Renal cortex interstitium (tissue), 11 donors: ENCODE results near the gene NGLY1. TPM values are rescaled to one million over a fixed set of nuclear protein-coding genes. Genes with fewer than 3 reads are reported as not detected.
A peak's percentile ranks its signal among the peaks of the same experiment; 100 is the strongest.

Experiments
- DNase-seq, 11 donors: peaks; one replicate each; pipeline ENCODE4 v3.0.0-alpha.2; 2013; ENCODE audit warnings: low read depth in 9 of 11, low spot score in 4 of 11; ENCODE audit errors: extremely low read depth in 1 of 11
- polyA plus RNA-seq, 3 donors: library from polyadenylated mRNA; unstranded; fragments of 120-200 nt; gene quantifications; one replicate each; pipeline ENCODE4 v1.2.1, GENCODE V29; 2013; ENCODE audit not compliant: insufficient read length in 3 of 3

The NGLY1 gene
- polyA plus RNA-seq, 3 donors, result 35.0 to 44.3 (median 36.1) TPM

DNA sequence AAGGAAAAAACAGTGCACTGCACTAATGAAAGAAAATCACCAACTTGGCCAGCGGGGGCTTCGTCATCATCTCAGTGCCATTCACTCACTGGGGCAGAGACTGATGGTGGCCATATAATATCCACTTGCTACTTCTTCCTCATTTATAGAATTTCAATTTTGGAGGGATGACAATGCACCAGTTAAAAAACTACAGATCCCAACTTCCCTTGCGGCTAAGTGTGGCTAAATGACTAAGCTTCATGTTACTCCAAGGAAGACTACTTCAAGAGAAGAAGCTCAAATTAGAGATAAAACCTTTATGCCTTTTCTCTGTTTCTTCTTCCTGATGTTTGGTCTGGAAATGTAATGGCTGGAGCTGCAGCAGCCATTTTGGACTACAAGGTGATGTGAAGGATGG lies 38.8 kb downstream of the NGLY1 start:
- no peak for DNase-seq

DNA sequence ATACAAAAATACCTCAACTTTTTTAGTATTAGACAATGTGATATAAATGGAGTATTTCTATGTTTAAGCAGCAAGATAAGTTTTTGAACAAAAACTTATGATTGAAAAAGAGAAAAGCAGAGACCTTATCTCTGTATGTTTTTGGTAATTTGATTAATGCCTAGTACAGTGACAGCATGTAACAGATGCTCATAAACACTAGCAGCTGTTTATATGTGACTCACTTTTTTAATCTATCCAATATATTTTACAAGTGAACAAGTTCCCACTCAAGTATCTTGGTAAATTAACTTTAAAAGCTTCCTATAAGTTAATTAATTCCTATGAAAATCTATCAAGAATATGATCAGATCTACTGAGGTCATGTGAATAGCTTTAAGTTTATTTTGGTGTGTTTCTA lies 55.1 kb downstream of the NGLY1 start:
- DNase-seq, result no peak

DNA sequence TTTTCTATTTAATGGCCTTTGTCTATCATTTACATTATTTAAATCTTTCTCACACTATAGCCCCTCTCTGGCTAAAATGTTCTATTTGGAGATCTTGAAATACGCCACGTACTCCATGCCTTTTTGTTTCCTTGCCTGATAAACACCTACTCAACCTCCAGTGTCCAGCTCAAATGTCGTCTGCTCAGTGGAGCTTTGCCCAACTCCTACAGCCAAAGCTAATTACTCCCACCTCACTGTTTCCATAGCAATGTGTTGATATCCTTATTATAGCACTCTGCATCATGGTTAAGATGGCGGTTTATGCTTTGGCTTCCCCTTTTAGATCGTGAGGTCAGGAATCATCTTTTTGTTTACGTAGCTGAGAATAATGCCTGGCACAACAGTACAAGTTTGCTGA lies 55.9 kb downstream of the NGLY1 start:
- peak in 3 of 11 donors; percentile 1 to 6 (median 3) for DNase-seq

DNA sequence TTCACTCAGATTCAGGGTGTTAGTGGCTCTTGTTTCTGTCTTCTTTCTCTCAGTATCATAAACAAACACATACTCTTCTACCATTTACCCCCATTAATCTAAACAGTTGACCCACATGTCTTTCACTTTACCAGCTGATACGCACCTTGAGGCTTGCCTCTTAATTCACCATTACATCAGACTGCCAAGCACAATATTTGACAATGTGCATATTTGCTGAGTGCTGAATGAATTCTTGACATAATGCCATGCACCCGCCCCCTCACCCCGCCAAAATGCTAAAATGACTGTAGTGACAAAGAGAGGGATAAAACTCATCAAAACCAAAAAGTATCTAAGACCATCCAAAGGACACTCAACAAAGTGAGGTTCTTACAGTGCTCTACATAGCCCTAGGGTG lies 57.4 kb downstream of the NGLY1 start:
- DNase-seq, result no peak

DNA sequence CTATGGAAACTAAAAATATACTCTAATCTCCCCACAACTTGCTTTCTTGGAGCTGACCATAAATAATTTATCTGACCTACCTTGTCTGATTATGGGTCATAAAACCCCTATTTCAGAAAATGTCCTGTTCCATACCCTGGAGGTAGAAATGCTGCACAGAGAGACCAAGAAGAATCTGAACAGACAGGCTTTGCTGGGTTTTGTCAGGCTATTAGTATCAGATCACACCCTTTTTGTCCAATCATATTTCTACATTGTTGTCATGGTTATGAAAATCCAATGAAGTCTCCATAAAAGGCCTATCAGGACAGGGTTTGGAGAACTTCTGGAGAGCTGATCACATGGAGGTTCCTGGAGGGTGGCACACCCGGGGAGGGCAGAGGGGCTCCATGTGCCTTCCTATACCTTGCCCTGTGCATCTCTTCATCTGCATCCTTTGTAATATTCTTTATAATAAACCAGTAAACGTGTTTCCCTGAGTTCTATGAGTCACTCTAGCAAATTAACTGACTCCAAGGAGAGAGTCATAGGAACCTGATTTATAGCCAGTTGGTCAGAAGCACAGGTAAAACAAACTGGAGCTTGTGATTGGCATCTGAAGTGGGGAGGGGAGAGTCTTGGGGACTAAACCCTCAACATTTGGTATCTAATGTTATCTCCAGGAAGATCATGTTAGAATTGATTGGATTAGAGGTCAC lies 58.1 kb downstream of the NGLY1 start:
- no peak for DNase-seq

DNA sequence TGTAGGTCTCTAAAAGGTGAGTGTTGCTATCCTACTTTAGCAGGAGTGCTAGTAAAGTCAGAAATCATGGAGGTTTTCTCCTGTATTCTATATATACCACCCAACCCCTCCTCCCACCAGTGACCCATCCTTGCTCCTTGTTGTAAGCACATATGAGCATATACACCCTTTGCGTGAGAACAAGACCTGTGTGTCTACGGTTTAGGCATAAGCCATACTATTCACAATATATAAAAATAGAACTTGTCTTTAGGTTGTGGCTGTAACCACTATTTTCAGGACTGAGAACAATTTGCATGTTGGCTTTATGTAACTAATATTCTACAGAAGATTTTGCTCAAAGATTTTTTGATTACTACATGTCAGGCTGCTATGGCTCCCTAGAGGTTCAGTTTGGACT lies 59.4 kb downstream of the NGLY1 start:
- DNase-seq, result no peak

DNA sequence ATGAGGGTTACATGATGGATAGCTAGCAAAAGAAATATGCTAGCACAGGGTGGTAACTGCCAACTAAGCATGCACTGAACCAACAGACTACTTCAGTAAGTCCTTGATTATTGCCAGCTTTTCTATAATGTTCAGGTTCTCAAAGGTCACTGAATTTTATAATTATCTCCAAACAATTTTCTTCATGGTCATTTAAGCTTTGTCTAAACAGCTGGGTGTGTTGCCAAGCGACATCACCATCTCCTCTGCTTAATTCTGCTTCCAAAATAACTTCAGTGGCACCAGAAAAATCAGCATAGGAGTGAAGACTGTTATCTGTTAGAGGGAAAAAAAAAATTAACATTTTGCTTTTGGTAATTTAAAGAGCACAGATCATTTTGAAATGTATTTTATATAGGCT lies 63.9 kb downstream of the NGLY1 start:
- no peak for DNase-seq

DNA sequence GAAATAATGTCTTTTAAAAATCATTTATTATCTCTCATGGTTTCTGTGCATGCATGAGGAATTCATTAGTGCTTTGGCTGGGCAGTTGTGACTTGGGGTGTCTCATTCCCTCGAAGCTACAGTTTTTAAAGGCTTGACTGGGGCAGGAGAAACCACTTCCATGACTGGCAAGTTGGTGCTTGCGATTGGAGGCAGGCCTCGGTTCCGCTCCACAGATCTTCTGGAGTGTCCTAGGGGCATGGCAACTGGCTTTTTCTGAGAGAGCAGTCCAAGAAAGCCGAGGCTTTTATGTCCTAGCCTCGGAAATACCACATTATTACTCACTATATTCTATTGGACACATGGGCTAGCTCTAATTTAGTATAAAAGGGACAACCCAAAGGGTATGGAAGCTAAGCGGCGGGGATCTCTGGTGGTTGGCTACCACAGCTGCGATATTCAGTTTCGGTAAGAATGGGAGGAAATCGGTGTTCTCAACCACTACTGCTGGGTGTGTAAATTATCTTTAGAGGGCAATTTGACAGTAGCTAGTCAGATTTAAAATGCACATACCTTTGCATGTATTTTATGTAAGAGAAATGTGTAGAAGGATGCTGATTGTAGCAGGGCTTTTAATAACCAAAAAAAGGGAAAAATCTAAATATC lies 69.8 kb downstream of the NGLY1 start:
- no peak for DNase-seq

DNA sequence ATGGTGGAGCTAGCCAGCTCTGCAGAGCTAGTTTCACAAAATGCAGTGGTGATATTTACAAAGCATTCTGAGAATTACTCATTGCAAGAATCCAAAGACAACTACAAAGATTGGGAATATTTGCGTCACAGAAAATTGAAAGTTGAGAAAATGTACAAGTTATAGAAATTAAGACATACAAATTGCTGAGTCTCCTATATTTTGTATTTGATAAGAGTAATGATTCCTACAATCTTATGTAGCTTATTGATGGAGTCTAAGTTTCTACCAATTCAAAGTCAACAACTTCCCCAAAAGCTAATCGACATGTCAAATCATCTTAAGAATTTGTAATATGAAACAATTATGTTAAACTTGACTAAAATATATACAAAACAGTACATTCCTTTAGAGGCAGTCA lies 72.2 kb downstream of the NGLY1 start:
- DNase-seq, result no peak

DNA sequence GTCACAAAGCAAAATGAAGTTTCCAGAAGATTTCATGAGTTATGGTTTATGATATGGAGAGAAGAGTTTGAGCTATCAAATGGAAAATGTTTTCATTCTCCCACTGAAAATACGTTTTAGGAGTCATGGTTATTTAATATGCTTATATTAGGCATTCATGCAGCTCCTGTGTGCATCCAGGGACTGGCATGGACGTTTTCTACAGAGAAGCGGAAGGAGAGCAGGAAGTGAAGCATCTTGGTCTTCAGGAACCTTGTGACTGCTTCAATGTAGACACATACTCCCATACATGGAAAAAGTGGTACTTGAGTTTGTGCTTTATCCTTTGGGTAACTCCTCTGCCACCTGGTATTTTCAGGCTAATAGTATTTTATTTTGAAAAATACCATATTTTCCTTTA lies 75.2 kb downstream of the NGLY1 start:
- no peak for DNase-seq

DNA sequence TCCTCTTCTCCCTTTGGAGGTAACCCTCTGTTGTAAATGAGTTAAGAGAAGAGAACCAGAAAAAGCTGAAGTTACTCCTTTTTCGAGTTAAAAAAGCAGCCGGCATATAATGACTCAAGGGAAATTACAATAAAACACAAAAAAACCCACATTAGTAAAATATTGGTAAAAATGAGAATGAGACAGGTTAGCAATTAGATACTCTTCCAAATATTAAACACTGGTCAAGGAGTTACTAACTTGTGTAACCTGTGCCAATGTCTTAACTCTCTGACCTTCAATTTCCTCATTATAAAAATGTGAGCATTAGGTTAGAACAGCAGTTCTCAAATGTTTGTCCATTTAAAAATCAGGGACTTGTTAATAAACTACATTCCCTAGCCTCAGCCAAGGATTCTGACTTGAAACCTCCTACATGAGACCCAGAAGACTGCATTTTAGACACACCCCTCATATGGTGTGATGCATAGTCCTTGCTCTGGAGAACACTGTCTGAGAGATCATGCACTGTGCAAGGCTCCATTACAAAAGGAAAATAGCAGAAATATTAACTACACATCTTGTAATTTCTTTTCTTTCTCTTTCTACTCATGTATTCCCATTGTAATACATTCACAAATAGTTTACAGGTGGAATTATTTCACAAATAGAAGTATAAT lies 75.8 kb downstream of the NGLY1 start:
- DNase-seq, result no peak

DNA sequence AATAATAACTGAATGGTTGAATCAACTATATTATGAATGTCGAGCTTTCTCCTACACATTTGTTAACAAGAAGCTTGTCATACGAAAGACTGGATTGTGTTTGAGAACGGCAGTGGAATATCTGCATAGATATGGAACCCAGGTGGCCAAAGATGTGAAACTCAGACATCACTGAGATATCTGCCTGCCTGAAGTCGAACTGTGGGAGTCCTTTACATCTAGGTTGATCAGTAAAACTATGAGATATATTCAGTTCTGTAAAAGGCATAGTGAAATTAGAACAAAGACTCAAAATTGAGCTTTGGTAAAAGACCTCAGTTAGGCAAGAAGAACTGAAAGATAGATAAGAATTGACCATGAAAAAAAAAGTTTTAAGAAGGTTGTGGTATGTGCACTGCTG lies 77.0 kb downstream of the NGLY1 start:
- DNase-seq, result no peak

DNA sequence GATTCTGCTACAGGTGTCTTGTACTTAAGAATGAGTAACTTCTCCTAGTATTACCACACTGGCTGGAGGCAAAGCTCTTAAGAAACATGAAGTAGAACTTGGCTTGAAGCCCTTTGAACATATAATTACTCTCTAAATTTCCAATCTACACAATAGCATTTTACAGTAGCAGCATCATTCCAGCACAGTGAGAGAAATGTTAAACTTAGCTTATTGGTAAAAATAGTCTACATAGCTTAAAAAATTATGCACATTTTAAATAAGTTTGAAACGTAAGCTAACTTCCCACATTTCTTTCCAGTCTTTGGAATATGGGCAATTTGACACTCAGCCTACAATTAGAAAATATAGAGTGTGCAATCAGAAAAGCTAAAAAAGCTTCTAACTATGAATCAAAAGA lies 85.7 kb downstream of the NGLY1 start:
- no peak for DNase-seq

DNA sequence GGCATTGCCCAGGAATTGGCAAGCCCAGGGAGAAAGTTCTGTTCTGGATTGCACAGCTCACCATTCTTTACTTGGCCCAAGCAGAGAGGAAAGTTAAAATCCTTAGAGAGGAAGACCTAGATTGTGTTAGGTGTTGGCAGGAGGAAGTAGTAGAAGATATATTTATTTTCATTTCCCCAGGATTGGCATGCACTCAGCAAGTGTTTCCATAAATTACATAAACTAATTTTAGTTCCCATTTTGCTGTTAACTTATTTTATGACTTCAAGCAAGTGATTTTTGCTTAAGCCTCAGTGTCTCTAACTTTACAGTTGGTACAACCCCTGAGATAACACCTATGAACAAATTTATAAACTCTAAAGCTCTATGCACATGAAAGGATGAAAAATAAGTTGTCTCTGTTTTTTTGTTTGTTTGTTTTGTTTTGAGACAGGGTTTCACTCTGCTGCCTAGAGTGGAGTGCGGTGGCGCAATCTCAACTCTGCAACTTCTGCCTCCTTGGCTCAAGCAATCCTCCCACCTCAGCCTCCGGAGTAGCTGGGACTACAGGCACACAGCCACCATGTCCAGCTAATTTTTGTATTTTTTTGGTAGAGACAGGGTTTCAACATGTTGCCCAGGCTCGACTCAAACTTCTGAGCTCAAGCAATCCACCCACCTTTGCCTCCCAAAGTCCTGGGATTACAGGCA lies 87.4 kb downstream of the NGLY1 start:
- DNase-seq, result no peak

DNA sequence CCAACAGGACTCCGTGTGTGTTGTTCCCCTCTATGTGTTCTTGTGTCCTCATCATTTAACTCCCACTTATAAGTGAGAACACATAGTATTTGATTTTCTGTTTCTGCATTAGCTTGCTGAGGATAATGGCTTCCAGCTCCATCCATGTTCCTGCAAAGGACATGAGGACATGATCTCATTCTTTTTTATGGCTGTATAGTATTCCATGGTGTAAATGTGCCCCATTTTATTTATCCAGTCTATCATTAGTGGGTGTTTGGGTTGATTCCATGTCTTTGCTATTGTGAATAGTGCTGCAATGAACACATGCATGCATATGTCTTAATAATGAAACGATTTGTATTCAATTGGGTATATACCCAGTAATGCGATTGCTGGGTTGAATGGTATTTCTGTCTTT lies 90.0 kb downstream of the NGLY1 start:
- DNase-seq, result no peak

DNA sequence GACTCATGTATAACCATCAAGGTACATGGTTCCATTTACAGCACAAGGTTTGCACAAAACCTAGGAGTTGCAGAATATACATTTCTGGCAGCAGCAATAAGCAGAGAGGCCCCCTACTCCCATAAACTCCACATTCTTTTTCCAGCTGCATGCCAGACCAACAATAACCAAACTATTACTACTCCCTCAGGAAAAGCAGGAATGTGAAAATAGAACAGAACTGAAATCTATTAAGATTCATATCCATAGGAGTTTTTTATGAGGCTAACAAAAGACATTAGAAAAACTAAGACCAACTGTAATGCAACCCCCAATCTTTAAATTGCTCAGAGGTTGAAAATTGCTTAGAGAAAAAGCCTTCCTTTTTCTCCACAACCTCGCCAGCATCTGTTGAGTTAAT lies 90.9 kb downstream of the NGLY1 start:
- DNase-seq, result peak in 3 of 11 donors; percentile 7 to 33 (median 10)

DNA sequence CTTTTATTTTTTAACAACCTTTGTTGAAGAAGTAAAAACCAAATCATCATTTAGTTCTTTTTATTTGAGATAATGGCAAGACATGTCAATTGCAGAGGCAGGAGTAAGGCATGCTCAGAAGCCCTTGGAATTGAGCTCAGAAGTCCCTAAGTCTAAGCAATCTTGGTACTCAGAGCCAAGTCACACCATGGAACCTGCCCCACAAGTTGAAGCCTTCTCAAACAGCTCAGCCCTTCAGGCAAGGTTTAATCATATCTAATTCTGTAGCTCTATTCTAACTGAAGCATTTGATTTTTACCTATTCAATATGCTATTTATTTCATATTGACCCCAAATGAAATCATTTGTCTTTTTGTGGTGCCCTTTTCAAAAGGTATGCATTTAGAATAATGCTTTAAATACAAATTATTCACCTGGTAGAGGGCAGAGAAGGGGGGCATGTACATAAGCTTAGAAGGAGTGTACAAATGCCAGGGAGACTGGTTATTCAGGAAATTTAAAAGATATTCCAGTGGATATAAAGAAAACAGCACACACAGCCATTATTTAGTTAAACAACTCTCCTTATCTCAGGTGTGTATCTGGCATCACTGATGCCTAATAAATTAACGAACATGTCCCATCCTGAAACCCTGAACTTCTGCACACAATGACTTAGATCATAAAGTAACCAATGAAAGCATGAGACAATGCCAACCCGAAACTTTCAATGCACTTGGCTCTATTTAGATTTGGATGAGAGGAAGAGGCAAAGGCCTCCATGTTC lies 92.3 kb downstream of the NGLY1 start:
- no peak for DNase-seq

DNA sequence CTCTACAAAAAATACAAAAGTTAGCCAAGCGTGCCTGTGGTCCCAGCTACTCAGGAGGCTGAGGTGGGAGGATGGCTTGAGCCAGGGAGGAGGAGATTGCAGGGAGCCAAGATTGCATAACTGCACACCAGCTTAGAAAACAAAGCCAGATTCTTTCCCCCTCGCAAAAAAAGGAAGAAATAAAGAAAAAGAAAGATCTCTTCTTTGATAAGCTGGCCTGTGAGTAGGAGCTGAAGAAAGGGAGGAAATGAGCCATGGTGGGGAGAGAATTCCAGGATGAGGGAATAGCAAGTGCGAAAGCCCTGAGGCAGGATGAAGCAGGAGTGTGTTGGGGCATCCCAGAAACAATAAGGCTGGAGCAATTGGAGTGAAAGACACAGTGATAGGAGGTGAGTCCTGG lies 94.0 kb downstream of the NGLY1 start:
- DNase-seq, result no peak

DNA sequence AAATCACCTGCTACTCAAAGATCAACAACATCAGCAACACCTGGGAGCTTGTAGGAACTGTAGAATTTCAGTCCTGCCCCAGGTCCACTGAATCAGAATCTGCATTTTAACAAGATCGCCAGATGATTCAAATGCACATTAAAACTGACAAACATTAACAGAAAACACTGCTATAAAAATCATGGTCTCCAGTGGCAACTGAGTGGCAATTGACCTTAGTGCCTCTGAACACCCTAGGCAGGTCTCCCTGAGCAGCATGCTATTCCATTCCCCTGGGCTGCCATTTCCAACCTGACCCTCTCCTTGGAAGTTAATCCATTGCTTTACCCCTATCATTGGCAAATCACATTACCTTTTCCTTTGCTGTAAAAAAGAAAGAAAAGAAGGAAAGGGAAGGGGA lies 95.5 kb downstream of the NGLY1 start:
- DNase-seq, result no peak
